Loucy (cell line): Measurements from ENCODE around the gene IRF9.

Experiments
- H2AFZ ChIP-seq: fragments of 200-600 bp; sonication (generic); 2 replicates; pipeline ENCODE4 v1.6.0; 2016; ENCODE audit warnings: antibody characterized with exemption, mild to moderate bottlenecking, low read length, moderate library complexity
- H3F3A ChIP-seq: fragments of 200-600 bp; 2 replicates; pipeline ENCODE4 v1.6.0; 2016; ENCODE audit warnings: antibody characterized with exemption, low read depth, mild to moderate bottlenecking
- H3K27me3 ChIP-seq: fragments of 200-600 bp; sonication (generic); 2 replicates; pipeline ENCODE4 v1.6.1; 2014; ENCODE audit warnings: low read length, mild to moderate bottlenecking; ENCODE audit not compliant: insufficient read depth, poor library complexity, severe bottlenecking
- H3K36me3 ChIP-seq: fragments of 200-600 bp; sonication (generic); 2 replicates; pipeline ENCODE4 v1.6.1; 2016; ENCODE audit warnings: low read length; ENCODE audit not compliant: insufficient read depth
- H3K4me1 ChIP-seq: fragments of 200-600 bp; sonication (generic); 2 replicates; pipeline ENCODE4 v1.5.1; 2014; ENCODE audit warnings: low read length, mild to moderate bottlenecking; ENCODE audit not compliant: insufficient read depth, poor library complexity, severe bottlenecking
- H3K4me2 ChIP-seq: fragments of 200-600 bp; sonication (generic); 2 replicates; pipeline ENCODE4 v1.6.0; 2014; ENCODE audit warnings: antibody characterized with exemption, low read length, low read depth, mild to moderate bottlenecking; ENCODE audit not compliant: poor library complexity, severe bottlenecking
- H3K4me3 ChIP-seq: fragments of 200-600 bp; sonication (generic); 2 replicates; pipeline ENCODE4 v1.5.1; 2014; ENCODE audit warnings: low read length, mild to moderate bottlenecking, mixed read lengths; ENCODE audit not compliant: poor library complexity, severe bottlenecking
- H3K79me2 ChIP-seq: fragments of 200-600 bp; sonication (generic); 2 replicates; pipeline ENCODE4 v1.6.1; 2014; ENCODE audit warnings: low read length; ENCODE audit not compliant: insufficient read depth
- H3K9ac ChIP-seq: fragments of 200-600 bp; sonication (generic); 2 replicates; pipeline ENCODE4 v1.6.0; 2014; ENCODE audit warnings: mild to moderate bottlenecking, low read depth, low read length, moderate library complexity; ENCODE audit not compliant: poor library complexity, severe bottlenecking
- H3K9me2 ChIP-seq: fragments of 200-600 bp; sonication (generic); replicated peaks from 2 replicates; pipeline ENCODE4 v1.6.1; 2016; ENCODE audit warnings: low read depth, low read length, mixed read lengths
- H3K9me3 ChIP-seq: fragments of 200-600 bp; sonication (generic); 2 replicates; pipeline ENCODE4 v1.6.1; 2014; ENCODE audit warnings: mild to moderate bottlenecking, antibody characterized with exemption, low read length, low read depth; ENCODE audit not compliant: insufficient read depth
- H4K20me1 ChIP-seq: fragments of 200-600 bp; sonication (generic); 2 replicates; pipeline ENCODE4 v1.6.0; 2014; ENCODE audit warnings: antibody characterized with exemption, low read length, mild to moderate bottlenecking; ENCODE audit not compliant: insufficient read depth, poor library complexity, severe bottlenecking
- EZH2phosphoT487 ChIP-seq: fragments of 200-600 bp; IDR thresholded peaks from 2 replicates; pipeline ENCODE4 v1.6.1; 2018; ENCODE audit warnings: antibody characterized with exemption, mild to moderate bottlenecking, moderate library complexity, borderline replicate concordance
- TF ChIP-seq, protein P1 (sequence below): fragments of 200-600 bp; sonication (generic); conservative IDR thresholded peaks from 2 replicates; pipeline ENCODE4 v1.5.1; 2014; ENCODE audit warnings: mild to moderate bottlenecking, antibody characterized with exemption, low read length

Gene IRF9

DNA sequence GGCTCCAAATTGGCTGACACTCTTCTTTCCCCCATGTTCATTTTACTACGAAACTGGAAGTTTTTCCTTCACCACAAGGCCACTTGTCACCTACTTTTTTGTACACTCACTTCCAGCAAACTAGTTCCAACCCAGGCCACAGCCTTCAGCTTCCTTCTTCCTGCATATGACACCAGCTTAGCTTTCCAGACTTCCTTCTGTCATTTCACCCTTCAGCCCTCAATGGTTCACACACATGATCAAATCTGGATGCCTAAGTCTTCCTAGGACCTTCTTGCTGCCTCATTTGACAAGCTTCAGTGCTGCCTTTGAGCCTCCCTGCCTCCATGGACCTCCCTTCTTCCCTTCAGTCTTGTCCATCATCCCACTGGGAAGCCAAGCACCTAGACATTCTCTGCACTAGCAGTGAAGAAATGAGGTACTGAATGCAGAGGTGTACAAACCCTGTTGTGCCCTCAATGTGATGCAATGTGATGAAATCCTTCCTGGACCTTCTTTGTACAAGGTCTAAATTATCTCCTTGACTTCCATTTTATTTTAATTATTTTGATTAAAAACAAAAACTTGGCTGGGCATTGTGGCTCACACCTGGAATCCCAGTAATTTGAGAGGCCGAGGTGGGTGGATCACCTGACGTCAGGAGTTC lies 6.5 kb downstream of the IRF9 start:
- Histone ChIP-seq H3K9me2 (no peaks in the 10 kb centered on the region), H3K79me2 (no peaks in the 10 kb centered on the region), H3K4me2 (no peak overlapping the region), H3K9ac (no peak overlapping the region), H3K27me3 (no peaks in the 10 kb centered on the region), H2AFZ (no peak overlapping the region), H3K9me3 (no peaks in the 10 kb centered on the region), H4K20me1 (no peaks in the 10 kb centered on the region), H3K36me3 (peaks cover 10% of the 10 kb centered on the region; the same call in 1 of the 2 replicates), H3K4me1 (no peaks in the 10 kb centered on the region), H3K4me3 (no peak overlapping the region), H3F3A (no peaks in the 10 kb centered on the region)
- TF ChIP-seq, protein P1, sequence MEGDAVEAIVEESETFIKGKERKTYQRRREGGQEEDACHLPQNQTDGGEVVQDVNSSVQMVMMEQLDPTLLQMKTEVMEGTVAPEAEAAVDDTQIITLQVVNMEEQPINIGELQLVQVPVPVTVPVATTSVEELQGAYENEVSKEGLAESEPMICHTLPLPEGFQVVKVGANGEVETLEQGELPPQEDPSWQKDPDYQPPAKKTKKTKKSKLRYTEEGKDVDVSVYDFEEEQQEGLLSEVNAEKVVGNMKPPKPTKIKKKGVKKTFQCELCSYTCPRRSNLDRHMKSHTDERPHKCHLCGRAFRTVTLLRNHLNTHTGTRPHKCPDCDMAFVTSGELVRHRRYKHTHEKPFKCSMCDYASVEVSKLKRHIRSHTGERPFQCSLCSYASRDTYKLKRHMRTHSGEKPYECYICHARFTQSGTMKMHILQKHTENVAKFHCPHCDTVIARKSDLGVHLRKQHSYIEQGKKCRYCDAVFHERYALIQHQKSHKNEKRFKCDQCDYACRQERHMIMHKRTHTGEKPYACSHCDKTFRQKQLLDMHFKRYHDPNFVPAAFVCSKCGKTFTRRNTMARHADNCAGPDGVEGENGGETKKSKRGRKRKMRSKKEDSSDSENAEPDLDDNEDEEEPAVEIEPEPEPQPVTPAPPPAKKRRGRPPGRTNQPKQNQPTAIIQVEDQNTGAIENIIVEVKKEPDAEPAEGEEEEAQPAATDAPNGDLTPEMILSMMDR = no peak
- TF ChIP-seq EZH2phosphoT487 = no peak

DNA sequence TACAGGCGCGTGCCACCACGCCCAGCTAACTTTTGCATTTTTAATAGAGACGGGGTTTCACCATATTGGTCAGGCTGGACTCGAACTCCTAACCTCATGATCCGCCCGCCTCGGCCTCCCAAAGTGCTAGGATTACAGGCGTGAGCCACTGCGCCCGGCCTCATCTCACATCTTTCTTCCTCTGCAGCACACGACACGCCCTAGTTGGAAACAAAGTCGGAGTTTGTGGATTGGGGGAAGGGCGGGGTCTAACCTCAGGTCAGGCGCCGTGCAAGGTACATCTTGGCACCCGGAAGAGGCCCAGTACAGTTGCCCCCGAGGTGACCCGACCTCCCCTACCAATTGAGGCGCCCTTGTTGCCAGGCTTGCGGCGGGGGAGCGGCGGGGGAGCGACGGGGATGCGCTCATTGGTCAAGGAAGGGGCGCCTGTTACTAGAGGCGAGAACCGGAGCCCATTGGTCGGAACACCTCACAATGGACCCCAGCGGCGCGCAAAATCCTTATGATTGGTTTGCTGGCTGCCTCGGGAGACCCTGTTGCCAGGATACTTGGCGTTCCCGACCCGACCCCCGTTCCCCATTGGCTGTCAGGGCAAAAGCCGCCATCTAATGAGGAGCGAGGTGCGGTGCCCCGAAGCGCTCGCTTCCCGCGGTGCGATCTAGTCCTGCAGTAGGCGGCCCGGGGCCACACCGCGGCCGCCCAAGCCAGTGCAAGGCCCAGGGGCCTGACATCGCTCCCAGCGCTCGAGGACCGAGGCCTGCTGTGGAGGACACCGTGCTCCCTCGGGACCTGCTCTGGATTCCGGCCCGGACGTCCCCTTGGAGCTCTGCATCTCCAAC lies 10.6 kb downstream of the IRF9 start, which contains the start of gene REC8:
Gene REC8 (plus strand): TSS at position 659 of the 839 bp plus-strand sequence. CDS start 473 bp downstream, outside the sequence.
- no peak within 1 kb of the TSS for H3K4me3 ChIP-seq
- no peaks in the 10 kb centered on the region for H4K20me1 ChIP-seq
- H3K4me1 ChIP-seq = no peaks in the 10 kb centered on the region
- H3K36me3 ChIP-seq = no peaks in the 10 kb centered on the region
- no peaks in the 10 kb centered on the region for H3F3A ChIP-seq
- H3K4me2 ChIP-seq = no peak within 1 kb of the TSS
- no peak within 1 kb of the TSS for H2AFZ ChIP-seq
- no peaks in the 10 kb centered on the region for H3K9me2 ChIP-seq
- TF ChIP-seq, protein P1 = no peak
- no peak for TF ChIP-seq EZH2phosphoT487
- no peaks in the 10 kb centered on the region for H3K9me3 ChIP-seq
- no peaks in the 10 kb centered on the region for H3K79me2 ChIP-seq
- no peak within 1 kb of the TSS for H3K9ac ChIP-seq
- no peaks in the 10 kb centered on the region for H3K27me3 ChIP-seq

DNA sequence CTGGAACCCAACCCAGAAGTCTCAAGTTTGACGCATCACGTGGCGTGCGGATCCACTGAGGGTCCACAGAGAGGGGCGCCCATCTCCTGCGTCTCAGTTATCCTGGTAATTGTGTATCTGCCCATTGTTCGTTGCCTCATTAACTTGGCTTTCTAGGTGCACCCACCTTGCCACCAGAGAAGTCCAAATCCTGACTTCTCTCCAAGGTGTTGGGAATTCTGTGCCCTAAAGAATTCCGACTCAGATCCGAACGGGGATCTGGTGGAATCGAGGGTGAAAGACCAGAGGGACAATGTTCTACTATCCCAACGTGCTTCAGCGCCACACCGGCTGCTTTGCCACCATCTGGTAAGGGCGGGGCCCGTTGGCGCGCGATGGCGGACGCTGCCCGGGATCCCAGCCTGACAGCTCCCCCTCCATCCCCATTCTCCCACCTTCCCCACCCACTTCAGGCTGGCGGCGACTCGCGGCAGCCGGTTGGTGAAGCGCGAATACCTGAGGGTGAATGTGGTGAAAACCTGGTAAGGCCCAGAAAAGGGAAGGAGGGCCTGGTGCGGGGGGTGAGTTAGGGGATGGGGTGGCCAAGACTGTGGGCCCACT lies 11.3 kb downstream of the IRF9 start:
- no peaks in the 10 kb centered on the region for H4K20me1 ChIP-seq
- TF ChIP-seq, protein P1 = no peak
- no peak for TF ChIP-seq EZH2phosphoT487
- H3K4me3 ChIP-seq = no peak overlapping the region
- H3K79me2 ChIP-seq = no peaks in the 10 kb centered on the region
- no peaks in the 10 kb centered on the region for H3K4me1 ChIP-seq
- H3K9me3 ChIP-seq = no peaks in the 10 kb centered on the region
- no peaks in the 10 kb centered on the region for H3K9me2 ChIP-seq
- no peaks in the 10 kb centered on the region for H3K36me3 ChIP-seq
- no peaks in the 10 kb centered on the region for H3K27me3 ChIP-seq
- no peaks in the 10 kb centered on the region for H3F3A ChIP-seq
- H2AFZ ChIP-seq = no peak overlapping the region
- no peak overlapping the region for H3K4me2 ChIP-seq
- no peak overlapping the region for H3K9ac ChIP-seq
